Astrocyte of the cerebellum (primary cell): ENCODE measurements around the gene OLFML1.

ENCODE experiments used
- DNase-seq: peaks from one replicate; pipeline ENCODE4 v3.0.0-alpha.2; 2011; ENCODE audit warnings: low read depth
- H3K4me3 ChIP-seq: 2 replicates; pipeline ENCODE4 v1.5.1; 2011; ENCODE audit warnings: mild to moderate bottlenecking, low read depth, low read length, moderate library complexity
- CTCF ChIP-seq: IDR thresholded peaks from 2 replicates; pipeline ENCODE4 v1.5.1; 2012; ENCODE audit warnings: low read length, low read depth, moderate library complexity, mild to moderate bottlenecking; ENCODE audit errors: missing control alignments
- in situ Hi-C: cut with HindIII; loops from 2 replicates; pipeline ENCODE4 v1.10.0; 2017; ENCODE audit warnings: low sequenced_read_pairs

Gene OLFML1

DNA sequence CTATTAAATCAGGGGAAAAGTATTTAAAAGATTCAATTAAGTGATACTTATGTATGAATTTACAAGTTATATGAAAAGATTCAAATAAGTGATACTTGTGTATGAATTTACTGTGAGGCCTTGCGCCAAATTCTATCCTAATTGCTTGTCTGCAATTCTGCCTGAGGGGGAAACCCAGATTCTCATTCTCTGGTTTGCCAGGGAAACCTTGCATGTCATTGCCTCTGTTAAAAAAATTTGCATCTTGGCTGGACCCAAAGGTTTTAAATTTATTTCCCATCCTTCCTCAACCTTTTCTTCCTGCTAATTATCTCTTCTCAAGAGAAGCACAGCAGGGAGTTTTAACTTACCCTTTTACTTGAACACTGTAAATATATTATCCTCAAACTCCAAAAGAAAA lies 13.8 kb downstream of the OLFML1 start:
- in situ Hi-C loops = no loop called here
- DNase-seq = no peak
- TF ChIP-seq CTCF = no peak
- H3K4me3 ChIP-seq = no peak overlapping the region

GRCh38 chr11:7500251-7500650 lies 14.9 kb downstream of the OLFML1 start:
- in situ Hi-C loops = no loop called here
- no peak for DNase-seq
- TF ChIP-seq CTCF = no peak
- no peak overlapping the region for H3K4me3 ChIP-seq

DNA sequence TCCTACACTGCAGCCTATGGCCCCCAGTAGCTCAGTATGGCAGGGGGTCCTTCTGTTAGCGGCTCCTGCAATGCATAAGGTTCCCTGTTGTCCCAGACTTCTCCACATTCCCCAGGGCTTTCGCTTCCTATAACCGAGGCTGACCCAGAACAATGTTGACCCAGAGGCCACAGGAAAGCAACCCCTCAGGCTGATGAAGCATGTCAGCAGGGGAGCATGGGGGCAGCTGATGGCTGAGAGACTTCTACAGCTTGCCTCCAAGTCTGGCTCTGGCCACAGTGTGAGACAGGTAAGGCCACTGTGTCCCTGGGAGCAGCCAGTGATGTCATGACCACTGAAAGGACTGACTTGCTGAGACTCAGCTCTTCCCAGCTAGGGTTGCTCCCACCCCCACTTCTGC lies 15.9 kb downstream of the OLFML1 start:
- no peak for TF ChIP-seq CTCF
- in situ Hi-C loops = no loop called here
- H3K4me3 ChIP-seq = no peak overlapping the region
- no peak for DNase-seq

DNA sequence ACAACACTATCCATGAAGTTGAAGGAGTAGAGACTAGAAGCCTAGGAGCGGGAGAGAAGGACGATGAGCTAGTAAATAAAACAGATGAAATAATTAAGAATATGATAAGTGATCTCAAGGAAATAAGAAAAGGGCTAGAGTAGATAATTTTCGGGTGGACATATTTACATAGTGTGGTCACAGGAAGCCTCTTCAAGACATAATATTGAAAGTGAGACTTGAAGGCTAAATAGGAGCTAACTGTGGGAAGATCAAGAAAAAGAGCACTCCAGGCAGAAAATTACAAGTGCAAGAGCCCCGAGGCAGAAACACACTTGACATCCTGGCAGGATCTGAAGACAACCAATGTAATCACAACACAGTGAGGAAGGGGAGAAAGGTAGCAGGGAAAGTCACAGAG lies 16.6 kb downstream of the OLFML1 start:
- TF ChIP-seq CTCF = no peak
- no peak for DNase-seq
- in situ Hi-C loops = no loop called here
- H3K4me3 ChIP-seq = no peak overlapping the region

GRCh38 chr11:7506243-7506642 lies 20.9 kb downstream of the OLFML1 start:
- no peak overlapping the region for H3K4me3 ChIP-seq
- TF ChIP-seq CTCF = no peak
- in situ Hi-C loops = no loop called here
- DNase-seq = no peak

DNA sequence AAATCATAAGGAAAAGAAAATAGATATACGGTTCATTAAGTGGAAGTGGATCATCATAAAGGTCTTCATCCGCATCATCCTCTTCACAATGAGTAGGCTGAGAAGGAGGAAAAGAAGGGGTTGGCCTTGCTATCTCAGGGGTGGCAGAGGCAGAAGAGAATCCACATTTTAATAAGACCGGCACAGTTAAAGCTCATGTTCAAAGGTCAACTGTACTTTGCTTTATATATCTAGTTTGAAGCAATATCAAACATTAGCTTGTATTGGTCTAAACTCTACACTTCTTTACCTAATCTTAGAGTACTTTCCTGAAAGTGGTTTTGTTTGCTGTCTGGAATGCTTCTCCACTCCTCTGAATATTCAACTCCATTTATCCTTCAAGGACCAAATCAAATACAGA lies 22.8 kb downstream of the OLFML1 start:
- no peak for TF ChIP-seq CTCF
- in situ Hi-C loops = no loop called here

DNA sequence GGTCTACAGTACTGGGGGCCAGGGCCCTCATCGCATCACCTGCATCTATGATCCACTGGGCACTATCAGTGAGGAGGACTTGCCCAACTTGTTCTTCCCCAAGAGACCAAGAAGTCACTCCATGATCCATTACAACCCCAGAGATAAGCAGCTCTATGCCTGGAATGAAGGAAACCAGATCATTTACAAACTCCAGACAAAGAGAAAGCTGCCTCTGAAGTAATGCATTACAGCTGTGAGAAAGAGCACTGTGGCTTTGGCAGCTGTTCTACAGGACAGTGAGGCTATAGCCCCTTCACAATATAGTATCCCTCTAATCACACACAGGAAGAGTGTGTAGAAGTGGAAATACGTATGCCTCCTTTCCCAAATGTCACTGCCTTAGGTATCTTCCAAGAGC lies 24.7 kb downstream of the OLFML1 start:
- no peak overlapping the region for H3K4me3 ChIP-seq
- no peak for DNase-seq
- no peak for TF ChIP-seq CTCF
- in situ Hi-C loops = no loop called here

More for the DNA sequence above, 22.8 kb downstream of the OLFML1 start:
- no peak overlapping the region for H3K4me3 ChIP-seq
- no peak for DNase-seq
